RWPE1 (cell line): ENCODE results near the gene CARTPT.

Experiments used
- CTCF ChIA-PET: fragments of 350-600 bp; sonication (Branson Sonifier 250); formaldehyde crosslinking; extraction: SDS; loops from one replicate; lab custom pipeline; 2021; lab: Yijun Ruan, JAX
- POLR2A ChIA-PET: fragments of 400-600 bp; formaldehyde crosslinking; extraction: SDS; loops from one replicate; lab custom pipeline; 2020; ENCODE audit warnings: antibody characterized with exemption; ENCODE audit not compliant: low non-redundant PET; lab: Yijun Ruan, JAX
- DNase-seq: peaks from one replicate; pipeline ENCODE4 v3.0.0; 2012; ENCODE audit warnings: low spot score
- H3K27ac ChIP-seq: fragments of 450-650 bp; 2 replicates; pipeline ENCODE4 v1.5.1; 2017
- CTCF ChIP-seq: fragments of 450-650 bp; conservative IDR thresholded peaks from 2 replicates; pipeline ENCODE4 v1.5.1; 2017; ENCODE audit warnings: low read depth, mild to moderate bottlenecking

CARTPT gene

DNA sequence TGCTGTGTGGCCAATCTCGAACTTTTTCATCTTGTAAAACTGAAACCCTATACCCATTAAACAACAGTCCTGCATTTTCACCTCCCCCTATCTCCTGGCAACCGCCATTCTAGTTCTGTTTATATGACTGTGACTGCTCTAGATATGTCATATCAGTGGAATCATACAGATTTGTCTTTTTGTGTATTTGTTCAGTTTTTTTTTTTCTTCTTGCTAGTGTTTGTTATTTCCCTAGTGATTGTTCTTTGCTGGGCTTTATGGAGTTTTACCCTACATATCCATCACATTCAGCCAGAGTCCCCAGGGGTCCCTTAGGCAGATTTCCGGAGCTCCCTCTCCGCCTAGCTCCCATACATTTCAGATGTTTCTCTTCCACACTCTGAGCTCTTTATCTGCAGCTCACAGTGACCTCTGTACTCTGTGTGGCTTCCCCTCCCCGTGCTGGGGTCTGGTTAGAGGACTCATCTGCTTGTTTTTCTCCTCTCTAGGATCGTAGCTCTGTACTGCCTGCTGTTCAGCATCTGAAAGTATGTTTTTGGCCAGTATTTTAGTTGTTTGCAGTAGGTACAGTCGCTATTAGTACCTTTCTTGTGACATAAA lies 25.1 kb upstream of the CARTPT start:
- no peak overlapping the region for H3K27ac ChIP-seq

DNA sequence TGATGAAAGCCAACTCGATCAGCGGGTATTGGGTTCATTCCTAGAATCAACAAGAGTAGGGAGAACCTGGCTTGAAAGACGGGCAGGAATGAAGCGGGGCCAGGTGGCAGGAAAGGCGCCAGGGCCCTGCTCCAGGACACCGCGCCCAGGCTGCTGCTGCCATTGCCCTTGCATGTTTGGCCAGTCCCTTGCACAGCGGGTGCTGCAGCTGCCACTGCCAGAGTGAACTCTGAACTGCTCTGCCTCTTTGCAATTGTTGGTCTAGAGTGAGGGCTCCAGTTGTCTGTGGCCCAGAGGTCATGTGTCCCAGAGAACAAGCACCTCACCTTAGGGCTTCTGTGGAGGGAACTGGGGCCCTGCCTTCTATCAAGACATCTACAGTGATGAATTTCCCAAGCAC lies 24.0 kb upstream of the CARTPT start:
- DNase-seq, result no peak
- ChIA-PET POLR2A (no interaction called here), CTCF (no interaction called here)
- TF ChIP-seq CTCF, result no peak
- no peak overlapping the region for H3K27ac ChIP-seq

More for the DNA sequence above, 25.1 kb upstream of the CARTPT start:
- DNase-seq, result no peak
- ChIA-PET CTCF (no interaction called here), POLR2A (no interaction called here)
- no peak for TF ChIP-seq CTCF

GRCh38 chr5:71695595-71695994 lies 23.5 kb upstream of the CARTPT start:
- POLR2A ChIA-PET, result no interaction called here
- DNase-seq, result no peak
- H3K27ac ChIP-seq, result no peak overlapping the region
- TF ChIP-seq CTCF, result no peak
- CTCF ChIA-PET, result no interaction called here

GRCh38 chr5:71697967-71698366 lies 21.1 kb upstream of the CARTPT start:
- DNase-seq, result no peak
- no peak overlapping the region for H3K27ac ChIP-seq
- ChIA-PET POLR2A (no interaction called here), CTCF (interaction anchor here (0.6 to 1.6 kb wide), 10 partner anchors 9 to 869 kb away, joined by 3 to 6 read pairs (median 4); no protein-coding TSS in a partner anchor)
- peak; percentile 48 for TF ChIP-seq CTCF

DNA sequence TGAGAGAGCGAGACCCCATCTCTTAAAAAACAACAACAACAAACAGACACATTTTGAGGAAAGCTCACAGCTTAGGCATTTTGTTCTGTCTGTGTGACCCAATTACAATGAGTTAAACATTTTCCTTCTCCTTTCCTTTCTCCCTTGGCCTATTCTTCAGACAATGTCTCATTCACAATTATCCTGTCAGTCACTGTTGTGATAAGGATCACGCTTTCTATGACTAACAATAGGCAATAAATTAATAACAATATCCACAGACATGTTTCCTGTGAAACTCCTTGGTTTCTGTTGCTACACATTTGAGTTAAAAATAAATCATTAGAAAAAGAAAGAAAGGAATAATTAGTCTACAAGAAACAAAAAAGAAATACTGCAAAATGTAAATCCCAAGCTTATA lies 19.8 kb upstream of the CARTPT start:
- ChIA-PET CTCF (no interaction called here), POLR2A (no interaction called here)
- DNase-seq, result no peak
- H3K27ac ChIP-seq, result no peak overlapping the region
- no peak for TF ChIP-seq CTCF

DNA sequence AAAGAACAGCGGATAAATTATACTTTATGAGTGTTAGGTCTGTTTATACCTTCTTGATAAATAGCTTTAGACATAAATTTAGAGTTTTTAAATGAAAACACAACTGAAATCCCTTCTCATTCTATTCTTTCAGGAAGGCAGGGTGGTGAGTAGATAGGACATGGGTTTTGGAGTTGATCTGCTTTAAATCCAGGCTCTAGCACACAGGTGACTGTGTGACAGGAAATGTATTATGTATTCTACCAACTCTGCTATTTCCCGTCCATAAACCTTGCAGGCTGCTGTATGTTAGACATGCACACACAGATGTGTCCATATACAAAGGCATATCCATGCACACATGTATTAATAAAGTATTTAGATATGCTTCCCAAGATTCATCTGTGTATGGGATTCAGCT lies 19.3 kb upstream of the CARTPT start:
- CTCF ChIA-PET, result no interaction called here
- no peak overlapping the region for H3K27ac ChIP-seq
- POLR2A ChIA-PET, result no interaction called here

More for the DNA sequence above, 19.3 kb upstream of the CARTPT start:
- DNase-seq, result no peak
- TF ChIP-seq CTCF, result no peak
